ENCODE measurements around the gene UNC5B. TPM values are rescaled to one million over a fixed set of nuclear protein-coding genes. Genes with fewer than 3 reads are reported as not detected.
A peak's percentile ranks its signal among the peaks of the same experiment; 100 is the strongest.

UNC5B gene
- total and polyA plus RNA-seq, 8 donors, result 14.4 to 31.2 (median 21.4) TPM

- ATAC-seq (peak; percentile 44), DNase-seq (peak in 2 of 4 donors; percentile 35 to 71)
- no peaks in the 10 kb centered on the region for H3K4me1 ChIP-seq
- no peaks in the 10 kb centered on the region for H3K9me3 ChIP-seq
- H3K27ac ChIP-seq, result no peak overlapping the region
- peaks cover 0 to 11% of the 10 kb centered on the region in 2 donors for H3K27me3 ChIP-seq
- no peak for TF ChIP-seq CTCF (IDR thresholded peaks at IDR 0.05)
- intact Hi-C loops (cut with DNase I), result no loop called here
- H3K36me3 ChIP-seq, result no peaks in the 10 kb centered on the region
- no peak overlapping the region for H3K4me3 ChIP-seq
Observed at GRCh38 chr10:71187600-71187999, 24.8 kb upstream of the UNC5B start.

- Histone ChIP-seq H3K27me3 (peaks cover 0 to 11% of the 10 kb centered on the region in 2 donors), H3K4me1 (no peaks in the 10 kb centered on the region), H3K9me3 (no peaks in the 10 kb centered on the region), H3K36me3 (no peaks in the 10 kb centered on the region), H3K27ac (no peak overlapping the region), H3K4me3 (no peak overlapping the region)
- TF ChIP-seq CTCF (IDR thresholded peaks at IDR 0.05), result no peak
- DNase-seq (no peak), ATAC-seq (no peak)
- intact Hi-C loops (cut with DNase I), result no loop called here
Observed at GRCh38 chr10:71188201-71188600, 24.2 kb upstream of the UNC5B start.

- ATAC-seq (no peak), DNase-seq (no peak)
- Histone ChIP-seq H3K4me3 (no peak overlapping the region), H3K36me3 (no peaks in the 10 kb centered on the region), H3K4me1 (no peaks in the 10 kb centered on the region), H3K27me3 (peaks cover 0 to 11% of the 10 kb centered on the region in 2 donors), H3K27ac (no peak overlapping the region), H3K9me3 (no peaks in the 10 kb centered on the region)
- no peak for TF ChIP-seq CTCF (IDR thresholded peaks at IDR 0.05)
- intact Hi-C loops (cut with DNase I), result loop anchor here in 1 of 2 donors (10.0 kb wide), 1 partner anchor 256 kb away; no protein-coding TSS in a partner anchor
Observed at GRCh38 chr10:71191019-71191418, 21.4 kb upstream of the UNC5B start.

- ATAC-seq (no peak), DNase-seq (no peak)
- Histone ChIP-seq H3K4me1 (no peaks in the 10 kb centered on the region), H3K36me3 (no peaks in the 10 kb centered on the region), H3K4me3 (no peak overlapping the region), H3K27me3 (peaks cover 0 to 11% of the 10 kb centered on the region in 2 donors), H3K9me3 (peaks cover 0 to 3% of the 10 kb centered on the region in 2 donors), H3K27ac (no peak overlapping the region)
- TF ChIP-seq CTCF (IDR thresholded peaks at IDR 0.05), result no peak
- intact Hi-C loops (cut with DNase I), result loop anchor here in 1 of 2 donors (10.0 kb wide), 1 partner anchor 257 kb away; no protein-coding TSS in a partner anchor
Observed at GRCh38 chr10:71191551-71192076, 20.8 kb upstream of the UNC5B start.

GRCh38 chr10:71193516-71193915, 18.9 kb upstream of the UNC5B start:
- intact Hi-C loops (cut with DNase I), result loop anchor here in 1 of 2 donors (10.0 kb wide), 1 partner anchor 259 kb away; no protein-coding TSS in a partner anchor

More at GRCh38 chr10:71193516-71193915, 18.9 kb upstream of the UNC5B start:
- H3K27ac ChIP-seq, result no peak overlapping the region
- no peak for TF ChIP-seq CTCF (IDR thresholded peaks at IDR 0.05)
- no peaks in the 10 kb centered on the region for H3K4me1 ChIP-seq
- ATAC-seq (no peak), DNase-seq (no peak)
- no peak overlapping the region for H3K4me3 ChIP-seq
- peaks cover 0 to 11% of the 10 kb centered on the region in 2 donors for H3K27me3 ChIP-seq
- H3K36me3 ChIP-seq, result no peaks in the 10 kb centered on the region
- peaks cover 0 to 16% of the 10 kb centered on the region in 2 donors for H3K9me3 ChIP-seq
